OCI-LY1 (cell line): ENCODE results near the gene ZNF74.

Source experiments
- H2AFZ ChIP-seq: fragments of 200-600 bp; sonication (generic), shearing (Covaris generic); 2 replicates; pipeline ENCODE4 v1.6.0; 2014; ENCODE audit warnings: antibody characterized with exemption, mild to moderate bottlenecking, low read length
- H3F3A ChIP-seq: fragments of 200-600 bp; sonication (generic), shearing (Covaris generic); 2 replicates; pipeline ENCODE4 v1.6.0; 2014; ENCODE audit warnings: mild to moderate bottlenecking, antibody characterized with exemption, low read length, moderate library complexity; ENCODE audit not compliant: insufficient read depth
- H3K27ac ChIP-seq: fragments of 200-600 bp; sonication (generic); 2 replicates; pipeline ENCODE4 v1.5.1; 2014; ENCODE audit warnings: low read length, mixed run types, mild to moderate bottlenecking, low read depth; ENCODE audit not compliant: poor library complexity, severe bottlenecking
- H3K27me3 ChIP-seq: fragments of 200-600 bp; sonication (generic); 2 replicates; pipeline ENCODE4 v1.6.0; 2014; ENCODE audit warnings: antibody characterized with exemption, mild to moderate bottlenecking, low read length, moderate library complexity; ENCODE audit not compliant: insufficient read depth
- H3K36me3 ChIP-seq: fragments of 200-600 bp; sonication (generic); 2 replicates; pipeline ENCODE4 v1.6.1; 2014; ENCODE audit warnings: mild to moderate bottlenecking, antibody characterized with exemption, low read length, moderate library complexity, mixed read lengths; ENCODE audit not compliant: insufficient read depth
- H3K4me1 ChIP-seq: fragments of 200-600 bp; sonication (generic); 2 replicates; pipeline ENCODE4 v1.5.1; 2014; ENCODE audit warnings: mild to moderate bottlenecking, low read length, moderate library complexity; ENCODE audit not compliant: insufficient read depth, severe bottlenecking
- H3K4me2 ChIP-seq: fragments of 200-600 bp; sonication (generic), shearing (Covaris generic); 2 replicates; pipeline ENCODE4 v1.6.1; 2014; ENCODE audit warnings: low read length
- H3K4me3 ChIP-seq: fragments of 200-600 bp; sonication (generic); 2 replicates; pipeline ENCODE4 v1.5.1; 2014; ENCODE audit warnings: low read length, low read depth, mild to moderate bottlenecking, mixed read lengths; ENCODE audit not compliant: poor library complexity, severe bottlenecking
- H3K79me2 ChIP-seq: fragments of 200-600 bp; shearing (Covaris generic); 2 replicates; pipeline ENCODE4 v1.6.1; 2016; ENCODE audit warnings: mixed run types, low read length, mixed read lengths; ENCODE audit not compliant: insufficient read depth
- H3K9ac ChIP-seq: fragments of 200-600 bp; sonication (generic), shearing (Covaris generic); 2 replicates; pipeline ENCODE4 v1.6.1; 2014; ENCODE audit warnings: mild to moderate bottlenecking, low read length, mixed read lengths
- H3K9me2 ChIP-seq: fragments of 200-600 bp; sonication (generic), shearing (Covaris generic); 2 replicates; pipeline ENCODE4 v1.6.1; 2014; ENCODE audit warnings: low read depth, mild to moderate bottlenecking, low read length, mixed read lengths
- H3K9me3 ChIP-seq: fragments of 200-600 bp; shearing (Covaris generic); 2 replicates; pipeline ENCODE4 v1.6.1; 2014; ENCODE audit warnings: low read length, mixed read lengths
- H4K20me1 ChIP-seq: fragments of 200-600 bp; sonication (generic), shearing (Covaris generic); 2 replicates; pipeline ENCODE4 v1.6.0; 2016; ENCODE audit warnings: mild to moderate bottlenecking, low read length; ENCODE audit not compliant: insufficient read depth
- CTCF ChIP-seq: fragments of 200-600 bp; sonication (generic), shearing (Covaris generic); IDR thresholded peaks from 2 replicates; pipeline ENCODE4 v1.5.1; 2017; ENCODE audit warnings: mild to moderate bottlenecking, antibody characterized with exemption, low read length, moderate library complexity, mixed read lengths
- EZH2 ChIP-seq: fragments of 200-600 bp; sonication (generic), shearing (Covaris generic); IDR thresholded peaks from 2 replicates; pipeline ENCODE4 v1.8.0; 2017; ENCODE audit warnings: borderline replicate concordance, mixed run types, mild to moderate bottlenecking, antibody characterized with exemption, low read length, moderate library complexity, mixed read lengths

ZNF74 gene

GRCh38 chr22:20438427-20438677 lies 44.4 kb downstream of the ZNF74 start:
- H3K4me2 ChIP-seq: no peak overlapping the region
- H3K36me3 ChIP-seq: 0 out of 2 replicates have a peak, but pooled peaks cover 7% of the 10 kb centered on the region
- no peaks in the 10 kb centered on the region for H3K9me2 ChIP-seq
- no peak overlapping the region for H3K9ac ChIP-seq
- no peak for TF ChIP-seq CTCF
- TF ChIP-seq EZH2: no peak
- no peak overlapping the region for H2AFZ ChIP-seq
- no peaks in the 10 kb centered on the region for H3K27me3 ChIP-seq
- H4K20me1 ChIP-seq: no peaks in the 10 kb centered on the region
- H3F3A ChIP-seq: no peaks in the 10 kb centered on the region
- H3K79me2 ChIP-seq: no peaks in the 10 kb centered on the region
- no peaks in the 10 kb centered on the region for H3K9me3 ChIP-seq
- no peaks in the 10 kb centered on the region for H3K4me1 ChIP-seq
- no peak overlapping the region for H3K4me3 ChIP-seq
- H3K27ac ChIP-seq: no peak overlapping the region

- no peaks in the 10 kb centered on the region for H4K20me1 ChIP-seq
- H3K9ac ChIP-seq: no peak overlapping the region
- no peaks in the 10 kb centered on the region for H3K27me3 ChIP-seq
- H3K27ac ChIP-seq: no peak overlapping the region
- no peak overlapping the region for H2AFZ ChIP-seq
- H3K79me2 ChIP-seq: no peaks in the 10 kb centered on the region
- TF ChIP-seq CTCF: no peak
- no peak for TF ChIP-seq EZH2
- H3K4me1 ChIP-seq: no peaks in the 10 kb centered on the region
- 0 out of 2 replicates have a peak, but pooled peaks cover 7% of the 10 kb centered on the region for H3K36me3 ChIP-seq
- no peak overlapping the region for H3K4me3 ChIP-seq
- H3K9me3 ChIP-seq: no peaks in the 10 kb centered on the region
- no peaks in the 10 kb centered on the region for H3F3A ChIP-seq
- no peak overlapping the region for H3K4me2 ChIP-seq
- no peaks in the 10 kb centered on the region for H3K9me2 ChIP-seq
These were observed 44.9 kb downstream of the ZNF74 start for GRCh38 chr22:20438678-20439492.

GRCh38 chr22:20439556-20439927 lies 45.6 kb downstream of the ZNF74 start:
- 0 out of 2 replicates have a peak, but pooled peaks cover 7% of the 10 kb centered on the region for H3K36me3 ChIP-seq
- TF ChIP-seq CTCF: no peak
- TF ChIP-seq EZH2: no peak
- H3K27ac ChIP-seq: no peak overlapping the region
- H4K20me1 ChIP-seq: no peaks in the 10 kb centered on the region
- no peak overlapping the region for H3K4me3 ChIP-seq
- H3K79me2 ChIP-seq: no peaks in the 10 kb centered on the region
- no peaks in the 10 kb centered on the region for H3K27me3 ChIP-seq
- H3F3A ChIP-seq: no peaks in the 10 kb centered on the region
- H2AFZ ChIP-seq: no peak overlapping the region
- no peak overlapping the region for H3K4me2 ChIP-seq
- H3K9me3 ChIP-seq: no peaks in the 10 kb centered on the region
- no peak overlapping the region for H3K9ac ChIP-seq
- no peaks in the 10 kb centered on the region for H3K4me1 ChIP-seq
- no peaks in the 10 kb centered on the region for H3K9me2 ChIP-seq
